CD4-positive, alpha-beta T cell treated with Interleukin-6 for 4 hours (primary cell): ENCODE results near the gene OSBPL10.

ENCODE experiments used
- DNase-seq: peaks from one replicate; pipeline ENCODE4 v3.0.0-alpha.2; 2020; ENCODE audit warnings: mixed read lengths

OSBPL10 gene

GRCh38 chr3:31921837-31922236 is 59.2 kb downstream of the OSBPL10 start:
- no peak for DNase-seq

- DNase-seq: no peak
These were observed 60.8 kb downstream of the OSBPL10 start for GRCh38 chr3:31920310-31920709.

- DNase-seq: no peak
These were observed 61.5 kb downstream of the OSBPL10 start for GRCh38 chr3:31919528-31919927.

GRCh38 chr3:31918179-31919150 is 62.6 kb downstream of the OSBPL10 start:
- DNase-seq: no peak

GRCh38 chr3:31917303-31918005 is 63.6 kb downstream of the OSBPL10 start:
- DNase-seq: no peak

GRCh38 chr3:31911643-31912042 is 69.4 kb downstream of the OSBPL10 start:
- no peak for DNase-seq

GRCh38 chr3:31911124-31911523 is 69.9 kb downstream of the OSBPL10 start:
- DNase-seq: no peak

- DNase-seq: no peak
These were observed 71.6 kb downstream of the OSBPL10 start for GRCh38 chr3:31909455-31909854.

- no peak for DNase-seq
These were observed 72.5 kb downstream of the OSBPL10 start for GRCh38 chr3:31908391-31909097.

GRCh38 chr3:31906182-31906581 is 74.9 kb downstream of the OSBPL10 start:
- no peak for DNase-seq

GRCh38 chr3:31903686-31904431 is 77.2 kb downstream of the OSBPL10 start:
- DNase-seq: no peak

- DNase-seq: no peak
These were observed 80.5 kb downstream of the OSBPL10 start for GRCh38 chr3:31900583-31900982.

GRCh38 chr3:31896648-31897433 is 84.2 kb downstream of the OSBPL10 start:
- no peak for DNase-seq

GRCh38 chr3:31896026-31896425 is 85.0 kb downstream of the OSBPL10 start:
- no peak for DNase-seq

GRCh38 chr3:31895471-31895870 is 85.6 kb downstream of the OSBPL10 start:
- no peak for DNase-seq

- no peak for DNase-seq
These were observed 88.0 kb downstream of the OSBPL10 start for GRCh38 chr3:31892916-31893573.

- no peak for DNase-seq
These were observed 88.6 kb downstream of the OSBPL10 start for GRCh38 chr3:31892500-31892899.

GRCh38 chr3:31891876-31892455 is 89.1 kb downstream of the OSBPL10 start:
- no peak for DNase-seq

GRCh38 chr3:31890742-31891469 is 90.2 kb downstream of the OSBPL10 start:
- no peak for DNase-seq

GRCh38 chr3:31890007-31890406 is 91.1 kb downstream of the OSBPL10 start:
- DNase-seq: no peak
